GM21737 (cell line): Measurements from ENCODE around the gene WWP2.
"Not testable (repeated sequence)": the region's sequence is repeated elsewhere in the genome, so short reads cannot be mapped to it uniquely, and the experiment has no call there.

Experiments
- ATAC-seq: cut with Tn5 transposase; IDR thresholded peaks from one replicate; pipeline ENCODE4 v1.9.1; 2021; ENCODE audit warnings: mild to moderate bottlenecking, moderate library complexity; ENCODE audit not compliant: unreplicated experiment

WWP2 gene

GRCh38 chr16:69761983-69762813 is at the start of gene WWP2:
Gene WWP2 (plus strand): TSS chr16:69762332. CDS start chr16:69787011, 24,679 bp downstream.
- ATAC-seq = peak; percentile 78

GRCh38 chr16:69712914-69713581 is 49.1 kb upstream of the WWP2 start:
- no peak for ATAC-seq

- no peak for ATAC-seq
Measured at GRCh38 chr16:69717066-69717465, 45.1 kb upstream of the WWP2 start.

- no peak for ATAC-seq
Measured at GRCh38 chr16:69718111-69718764, 43.9 kb upstream of the WWP2 start.

GRCh38 chr16:69720822-69721430 is 41.2 kb upstream of the WWP2 start:
- ATAC-seq = no peak

GRCh38 chr16:69721441-69721957 is 40.6 kb upstream of the WWP2 start:
- no peak for ATAC-seq

- ATAC-seq = no peak
Measured at GRCh38 chr16:69724414-69724873, 37.7 kb upstream of the WWP2 start.

- no peak for ATAC-seq
Measured at GRCh38 chr16:69724981-69725479, 37.1 kb upstream of the WWP2 start.

- ATAC-seq = no peak
Measured at GRCh38 chr16:69725480-69726312, 36.4 kb upstream of the WWP2 start.

- peak; percentile 97 for ATAC-seq
Measured at GRCh38 chr16:69726313-69727060, 35.6 kb upstream of the WWP2 start, which contains the start of gene NQO1. Gene NQO1 (minus strand): TSS chr16:69726560. CDS start chr16:69726439, 121 bp downstream.

- ATAC-seq = no peak
Measured at GRCh38 chr16:69727916-69728270, 34.2 kb upstream of the WWP2 start.

GRCh38 chr16:69729030-69729429 is 33.1 kb upstream of the WWP2 start:
- not testable (repeated sequence) for ATAC-seq

- ATAC-seq = not testable (repeated sequence)
Measured at GRCh38 chr16:69731280-69731679, 30.9 kb upstream of the WWP2 start.

GRCh38 chr16:69732101-69732500 is 30.0 kb upstream of the WWP2 start:
- no peak for ATAC-seq

GRCh38 chr16:69741519-69741918 is 20.6 kb upstream of the WWP2 start:
- no peak for ATAC-seq

- ATAC-seq = no peak
Measured at GRCh38 chr16:69741951-69742904, 19.9 kb upstream of the WWP2 start.

- no peak for ATAC-seq
Measured at GRCh38 chr16:69744363-69745231, 17.5 kb upstream of the WWP2 start.
